Thyroid gland (tissue), 4 donors: Measurements from ENCODE around the gene ACTN3. TPM values are rescaled to one million over a fixed set of nuclear protein-coding genes. Genes with fewer than 3 reads are reported as not detected.
"Not testable (repeated sequence)": the region's sequence is repeated elsewhere in the genome, so short reads cannot be mapped to it uniquely, and the experiment has no call there.

Experiments
- DNase-seq, 2 donors: peaks; one replicate each; pipeline ENCODE4 v3.0.0-alpha.2; 2019
- H3K27ac ChIP-seq, 3 donors: fragments of 200-600 bp; sonication (generic); 1 replicate in 2 of 3; 2 replicates in 1 of 3; pipeline ENCODE4 v1.5.1; 2016 to 2019; ENCODE audit warnings: mild to moderate bottlenecking in 1 of 3, moderate library complexity in 1 of 3
- H3K27me3 ChIP-seq: fragments of 200-600 bp; sonication (generic); one replicate; pipeline ENCODE4 v1.5.1; 2019
- H3K36me3 ChIP-seq, 2 donors: fragments of 200-600 bp; sonication (generic); one replicate each; pipeline ENCODE4 v1.5.1; 2016 to 2019
- H3K4me1 ChIP-seq, 2 donors: fragments of 200-600 bp; sonication (generic); one replicate each; pipeline ENCODE4 v1.5.1; 2017 to 2019
- H3K4me3 ChIP-seq, 3 donors: fragments of 200-600 bp; sonication (generic); replicated peaks in 1 of 3; 1 replicate in 2 of 3; 2 replicates in 1 of 3; pipeline ENCODE4 v1.5.1; 2016; ENCODE audit warnings: mild to moderate bottlenecking in 1 of 3
- H3K9me3 ChIP-seq: fragments of 200-600 bp; sonication (generic); one replicate; pipeline ENCODE4 v1.5.1; 2017
- CTCF ChIP-seq, 6 experiments: fragments of 200-600 bp in 3 of 6; fragments of 450-650 bp in 3 of 6; sonication (generic) in 3 of 6; IDR thresholded peaks; one replicate each; pipeline ENCODE4 v1.5.1; 2016 to 2019; ENCODE audit warnings: antibody characterized with exemption in 6 of 6, mild to moderate bottlenecking in 2 of 6, inconsistent platforms in 1 of 6, moderate library complexity in 1 of 6
- POLR2A ChIP-seq, 2 donors: fragments of 450-650 bp; IDR thresholded peaks; one replicate each; pipeline ENCODE4 v1.6.1; 2017; ENCODE audit warnings: antibody characterized with exemption in 2 of 2, mild to moderate bottlenecking in 2 of 2, moderate library complexity in 1 of 2
- WGBS, 2 donors: methylation state at CpG; one replicate each; pipeline ENCODE4 v1.1.5; 2017; 5-methylcytosine and 5-hydroxymethylcytosine counted together
- intact Hi-C: fragments of 100-400 bp; cut with DNase I; formaldehyde crosslinking; loops from one replicate; pipeline ENCODE4 v1.15.1; 2023
- total RNA-seq, 4 donors: library from RNA; depleted of rRNA; stranded (reverse); fragments of >200 nt; gene quantifications; one replicate each; pipeline ENCODE4 v1.2.3, GENCODE V29; 2016

ACTN3 gene
- total RNA-seq, 4 donors from 2014 or later, result 0.27 TPM; not detected in 3

DNA sequence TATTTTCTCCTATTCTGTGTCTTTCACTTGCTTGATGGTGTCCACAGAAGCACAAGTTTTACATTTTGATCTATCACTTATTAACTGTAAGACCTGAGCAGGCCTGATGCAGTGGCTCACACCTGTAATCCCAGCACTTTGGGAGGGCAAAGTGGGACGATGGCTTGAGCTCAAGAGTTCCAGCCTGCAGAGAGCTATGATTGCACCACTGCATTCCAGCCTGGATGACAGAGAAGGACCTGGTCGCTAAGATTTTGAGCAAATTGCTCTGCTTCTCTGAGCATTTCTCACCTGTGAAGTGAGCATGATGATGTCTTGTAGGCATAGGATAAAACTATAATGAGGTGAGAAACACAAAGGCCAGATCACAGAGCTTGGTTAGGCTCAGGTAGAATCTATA is 39.4 kb downstream of the ACTN3 start:
- DNase-seq, result no peak
- Histone ChIP-seq H3K27me3 (no peaks in the 10 kb centered on the region), H3K4me3 (no peak overlapping the region), H3K4me1 (no peaks in the 10 kb centered on the region), H3K27ac (no peak overlapping the region), H3K36me3 (no peaks in the 10 kb centered on the region), H3K9me3 (no peaks in the 10 kb centered on the region)
- intact Hi-C loops, result no loop called here
- TF ChIP-seq CTCF (IDR thresholded peaks at IDR 0.05) (no peak), POLR2A (IDR thresholded peaks at IDR 0.05) (no peak)
- WGBS, 2 donors, result 36 to 53% methylated on average over 2 of the region's 2 CpGs

DNA sequence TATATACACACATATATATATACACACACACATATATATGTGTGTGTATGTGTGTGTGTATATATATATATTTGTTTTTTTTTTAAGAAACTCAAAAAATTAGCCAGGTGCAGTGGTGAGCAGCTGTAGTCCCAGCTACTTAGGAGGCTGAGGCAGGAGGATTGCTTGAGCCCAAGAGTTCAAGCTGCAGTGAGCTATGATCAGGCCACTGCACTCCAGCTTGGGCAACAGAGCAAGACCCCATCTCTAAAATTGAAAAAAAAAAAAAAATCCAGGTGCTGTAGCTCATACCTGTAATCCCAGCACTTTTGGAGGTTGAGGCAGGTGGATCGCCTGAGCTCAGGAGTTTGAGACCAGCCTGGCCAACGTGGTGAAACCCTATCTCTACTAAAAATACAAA is 42.6 kb downstream of the ACTN3 start:
- H3K36me3 ChIP-seq, DNase-seq, intact Hi-C loops, H3K27ac ChIP-seq, H3K27me3 ChIP-seq, H3K9me3 ChIP-seq, H3K4me3 ChIP-seq: not testable (repeated sequence)
- 77 to 89% methylated on average over 2 of the region's 2 CpGs for WGBS, 2 donors
- peaks cover 15% of the 10 kb centered on the region in 2 donors for H3K4me1 ChIP-seq

- TF ChIP-seq CTCF (IDR thresholded peaks at IDR 0.05), result no peak
- TF ChIP-seq POLR2A (IDR thresholded peaks at IDR 0.05), result no peak
- WGBS, 2 donors, result 96% methylated on average over 5 to 7 of the region's 7 CpGs
- H3K9me3 ChIP-seq, result no peaks in the 10 kb centered on the region
- intact Hi-C loops, result no loop called here
- DNase-seq, result no peak
- no peak overlapping the region for H3K27ac ChIP-seq
- H3K4me1 ChIP-seq, result peaks cover 20 to 23% of the 10 kb centered on the region in 2 donors
- H3K4me3 ChIP-seq, result no peak overlapping the region
- no peaks in the 10 kb centered on the region for H3K36me3 ChIP-seq
- no peaks in the 10 kb centered on the region for H3K27me3 ChIP-seq
Observed at GRCh38 chr11:66589996-66590675, 43.4 kb downstream of the ACTN3 start.

DNA sequence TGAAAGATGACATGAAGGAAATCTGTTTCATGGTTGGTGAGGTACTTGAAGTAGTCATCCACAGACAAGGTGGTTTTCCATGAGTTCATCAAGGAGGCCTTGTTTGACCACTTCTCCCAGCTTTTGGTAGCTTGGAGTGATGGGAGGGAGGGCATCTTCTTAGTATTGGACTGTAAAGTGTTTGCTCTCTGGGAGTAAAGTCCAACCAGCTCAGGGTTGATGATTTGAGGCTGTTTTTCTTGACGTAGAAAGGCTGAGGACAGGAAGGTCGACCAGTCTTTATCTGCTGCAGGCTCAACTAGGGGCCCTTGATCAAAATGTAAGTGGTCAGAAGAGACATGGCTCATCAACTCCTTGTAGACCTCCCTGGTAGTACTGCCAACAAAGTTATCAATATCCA is 44.5 kb downstream of the ACTN3 start:
- Histone ChIP-seq H3K9me3 (no peaks in the 10 kb centered on the region), H3K36me3 (no peaks in the 10 kb centered on the region), H3K27me3 (no peaks in the 10 kb centered on the region), H3K4me3 (no peak overlapping the region), H3K4me1 (peaks cover 25 to 32% of the 10 kb centered on the region in 2 donors), H3K27ac (no peak overlapping the region)
- intact Hi-C loops, result no loop called here
- DNase-seq, result no peak
- 88 to 96% methylated on average over 2 of the region's 2 CpGs for WGBS, 2 donors
- no peak for TF ChIP-seq POLR2A (IDR thresholded peaks at IDR 0.05)
- no peak for TF ChIP-seq CTCF (IDR thresholded peaks at IDR 0.05)

GRCh38 chr11:66592457-66593302 is 46.0 kb downstream of the ACTN3 start, which contains the start of the genes CCDC87 and CCS:
Gene CCDC87, minus strand, starts transcription at chr11:66593063. Its CDS starts 48 bp downstream, at chr11:66593015.
Gene CCS, plus strand, starts transcription at chr11:66593185. Its CDS starts 77 bp downstream, at chr11:66593262.
- no peaks in the 10 kb centered on the region for H3K9me3 ChIP-seq
- intact Hi-C loops, result no loop called here
- 3 to 35% methylated on average over 21 to 35 of the region's 68 CpGs for WGBS, 2 donors
- peak within 1 kb of the TSS; percentile 35 to 66 (median 56) for H3K4me3 ChIP-seq
- TF ChIP-seq CTCF (IDR thresholded peaks at IDR 0.05), result peak in 5 of 6 experiments; percentile 46 to 69 (median 61)
- peak; percentile 26 to 93 for TF ChIP-seq POLR2A (IDR thresholded peaks at IDR 0.05)
- no peaks in the 10 kb centered on the region for H3K27me3 ChIP-seq
- no peaks in the 10 kb centered on the region for H3K36me3 ChIP-seq
- peaks cover 25 to 32% of the 10 kb centered on the region in 2 donors for H3K4me1 ChIP-seq
- peak within 1 kb of the TSS; percentile 55 to 72 (median 66) for H3K27ac ChIP-seq
- DNase-seq, result peak; percentile 98
